ENCODE data around the gene LRRC7. TPM values are rescaled to one million over a fixed set of nuclear protein-coding genes. Genes with fewer than 3 reads are reported as not detected.

Gene LRRC7
- total and polyA plus RNA-seq, 2 donors (not counting 1 experiment from before 2014, with no cell fraction given) = 0.03 TPM; not detected in 1

DNA sequence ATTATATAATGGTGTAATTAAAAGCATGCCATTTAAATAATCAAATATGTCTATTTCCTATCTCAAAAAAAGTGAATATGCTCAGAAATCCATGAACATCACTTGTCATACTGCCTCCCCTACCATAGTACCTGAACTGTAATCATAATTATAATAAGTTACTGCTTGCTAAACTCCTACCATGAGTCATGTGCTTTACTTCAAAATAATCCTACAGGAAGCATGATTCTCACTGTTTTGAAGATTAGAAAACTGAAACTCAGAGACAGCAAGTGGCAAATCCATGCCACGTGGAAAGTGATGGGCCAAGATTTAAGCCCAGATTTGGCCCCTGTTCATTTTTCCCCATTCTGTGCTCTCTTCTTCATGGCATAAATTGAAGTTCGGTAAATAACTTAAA is 5.2 kb downstream of the LRRC7 start:
- H3K27ac ChIP-seq (ENCODE audit: insufficient read depth, low read length) = no peak overlapping the region
- H3K9ac ChIP-seq (ENCODE audit: insufficient read depth, low read length) = no peak overlapping the region
- H3K4me3 ChIP-seq (replicated peaks in 1 of 4; ENCODE audit: control extremely low read depth in 1 of 4, insufficient read depth in 1 of 4, low read depth in 3 of 4, low read length in 4 of 4) = no peak overlapping the region
- H3K27me3 ChIP-seq (ENCODE audit: control insufficient read depth, insufficient read depth, low read length) = peaks cover 17% of the 10 kb centered on the region
- no peaks in the 10 kb centered on the region for H3K79me2 ChIP-seq (ENCODE audit: control insufficient read depth, insufficient read depth, low read length)
- H2AFZ ChIP-seq (ENCODE audit: low read length) = no peak overlapping the region
- TF ChIP-seq EZH2 (IDR thresholded peaks at IDR 0.05; ENCODE audit: low read length, missing control alignments) = no peak
- no peak for TF ChIP-seq CTCF (conservative IDR thresholded peaks at IDR 0.05 in 1 of 2, IDR thresholded peaks at IDR 0.05 in 1 of 2; ENCODE audit: low read depth in 1 of 2, low read length in 2 of 2)
- no peaks in the 10 kb centered on the region for H4K20me1 ChIP-seq (ENCODE audit: control insufficient read depth, extremely low read depth, insufficient read depth, low read length)
- no peak overlapping the region for H3K4me2 ChIP-seq (ENCODE audit: extremely low read depth, insufficient read depth, low read length)
- H3K36me3 ChIP-seq (ENCODE audit: control insufficient read depth, insufficient read depth, low read length) = no peaks in the 10 kb centered on the region
- H3K4me1 ChIP-seq (ENCODE audit: control insufficient read depth, extremely low read depth, insufficient read depth, low read length) = no peaks in the 10 kb centered on the region
- DNase-seq (ENCODE audit: low read depth in 2 of 2) = peak in 1 of 2 donors; percentile 1
- no peaks in the 10 kb centered on the region for H3K9me3 ChIP-seq (ENCODE audit: control insufficient read depth, insufficient read depth, low read depth, low read length)

- H3K9ac ChIP-seq (ENCODE audit: insufficient read depth, low read length) = no peak overlapping the region
- H3K79me2 ChIP-seq (ENCODE audit: control insufficient read depth, insufficient read depth, low read length) = no peaks in the 10 kb centered on the region
- H2AFZ ChIP-seq (ENCODE audit: low read length) = no peak overlapping the region
- TF ChIP-seq EZH2 (IDR thresholded peaks at IDR 0.05; ENCODE audit: low read length, missing control alignments) = no peak
- TF ChIP-seq CTCF (conservative IDR thresholded peaks at IDR 0.05 in 1 of 2, IDR thresholded peaks at IDR 0.05 in 1 of 2; ENCODE audit: low read depth in 1 of 2, low read length in 2 of 2) = no peak
- no peaks in the 10 kb centered on the region for H3K36me3 ChIP-seq (ENCODE audit: control insufficient read depth, insufficient read depth, low read length)
- H3K27ac ChIP-seq (ENCODE audit: insufficient read depth, low read length) = no peak overlapping the region
- peaks cover 10% of the 10 kb centered on the region for H3K27me3 ChIP-seq (ENCODE audit: control insufficient read depth, insufficient read depth, low read length)
- H3K4me3 ChIP-seq (replicated peaks in 1 of 4; ENCODE audit: control extremely low read depth in 1 of 4, insufficient read depth in 1 of 4, low read depth in 3 of 4, low read length in 4 of 4) = no peak overlapping the region
- DNase-seq (ENCODE audit: low read depth in 2 of 2) = no peak
- H4K20me1 ChIP-seq (ENCODE audit: control insufficient read depth, extremely low read depth, insufficient read depth, low read length) = no peaks in the 10 kb centered on the region
- no peaks in the 10 kb centered on the region for H3K4me1 ChIP-seq (ENCODE audit: control insufficient read depth, extremely low read depth, insufficient read depth, low read length)
- no peak overlapping the region for H3K4me2 ChIP-seq (ENCODE audit: extremely low read depth, insufficient read depth, low read length)
- H3K9me3 ChIP-seq (ENCODE audit: control insufficient read depth, insufficient read depth, low read depth, low read length) = no peaks in the 10 kb centered on the region
These were observed 6.2 kb downstream of the LRRC7 start for GRCh38 chr1:69573911-69574310.

DNA sequence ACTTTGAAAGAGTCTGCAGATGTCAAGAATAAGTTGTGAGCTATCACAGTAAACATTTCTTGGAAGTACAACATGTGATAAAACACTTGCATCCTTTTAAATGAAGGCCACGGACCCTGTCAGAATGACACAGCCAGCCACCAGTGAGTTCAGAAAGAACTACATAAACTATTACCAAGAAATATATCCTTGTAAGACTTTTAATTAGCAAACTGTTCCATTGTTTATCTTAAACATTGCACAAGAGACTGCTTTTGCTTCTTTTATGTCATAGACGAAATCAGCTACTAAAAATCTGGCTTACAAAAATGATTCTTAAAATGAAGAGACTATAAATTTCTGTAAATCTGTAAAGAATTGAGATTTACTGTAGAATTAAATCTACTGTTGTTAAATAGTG is 17.9 kb downstream of the LRRC7 start:
- no peak overlapping the region for H3K4me2 ChIP-seq (ENCODE audit: extremely low read depth, insufficient read depth, low read length)
- H2AFZ ChIP-seq (ENCODE audit: low read length) = no peak overlapping the region
- no peaks in the 10 kb centered on the region for H3K9me3 ChIP-seq (ENCODE audit: control insufficient read depth, insufficient read depth, low read depth, low read length)
- DNase-seq (ENCODE audit: low read depth in 2 of 2) = peak in 1 of 2 donors; percentile 58
- no peaks in the 10 kb centered on the region for H3K79me2 ChIP-seq (ENCODE audit: control insufficient read depth, insufficient read depth, low read length)
- H3K4me3 ChIP-seq (replicated peaks in 1 of 4; ENCODE audit: control extremely low read depth in 1 of 4, insufficient read depth in 1 of 4, low read depth in 3 of 4, low read length in 4 of 4) = no peak overlapping the region
- no peak overlapping the region for H3K9ac ChIP-seq (ENCODE audit: insufficient read depth, low read length)
- no peaks in the 10 kb centered on the region for H3K36me3 ChIP-seq (ENCODE audit: control insufficient read depth, insufficient read depth, low read length)
- no peaks in the 10 kb centered on the region for H3K27me3 ChIP-seq (ENCODE audit: control insufficient read depth, insufficient read depth, low read length)
- no peaks in the 10 kb centered on the region for H4K20me1 ChIP-seq (ENCODE audit: control insufficient read depth, extremely low read depth, insufficient read depth, low read length)
- H3K27ac ChIP-seq (ENCODE audit: insufficient read depth, low read length) = no peak overlapping the region
- no peak for TF ChIP-seq CTCF (conservative IDR thresholded peaks at IDR 0.05 in 1 of 2, IDR thresholded peaks at IDR 0.05 in 1 of 2; ENCODE audit: low read depth in 1 of 2, low read length in 2 of 2)
- TF ChIP-seq EZH2 (IDR thresholded peaks at IDR 0.05; ENCODE audit: low read length, missing control alignments) = no peak
- H3K4me1 ChIP-seq (ENCODE audit: control insufficient read depth, extremely low read depth, insufficient read depth, low read length) = no peaks in the 10 kb centered on the region

Measured in fibroblast of lung (primary cell).